IMR-90 (cell line): Measurements from ENCODE around the gene FCN1. TPM values are rescaled to one million over a fixed set of nuclear protein-coding genes. Genes with fewer than 3 reads are reported as not detected.

Experiments
- microRNA-seq, 2 experiments: library from miRNA; stranded (forward) in 1 of 2; unstranded in 1 of 2; fragments of 10-50 nt in 1 of 2; fragments of <30 nt in 1 of 2; gene quantifications in 1 of 2; microRNA quantifications in 1 of 2; one replicate each; pipeline versions ENCODE3 to v1.1.0; 2013 to 2020; ENCODE audit not compliant: insufficient read depth in 1 of 2, insufficient read length in 1 of 2, unreplicated experiment in 1 of 2
- polyA plus RNA-seq, 3 experiments: library from polyadenylated mRNA; depleted of rRNA; stranded (reverse); fragments of >200 nt; gene quantifications; 2 replicates each; pipeline ENCODE4 v1.2.3, GENCODE V29; 2012; ENCODE audit warnings: low replicate concordance in 1 of 3
- small RNA-seq, 5 experiments: library from RNA; depleted of rRNA; stranded (forward); fragments of <200 nt; gene quantifications; one replicate each; pipeline ENCODE3, GENCODE V24; 2012
- total RNA-seq: library from RNA; depleted of rRNA; stranded (reverse); fragments of >200 nt; gene quantifications from 2 replicates; pipeline ENCODE4 v1.2.3, GENCODE V29; 2012; rRNA removed

Gene FCN1
- total and polyA plus RNA-seq, 2 of the 4 experiments (the other 2 are of a cell fraction) = not detected

Small RNAs within 50 kb of the gene (microRNA-seq; reads per million reads assigned to microRNA genes)
- gene AL603650.1 (ENCODE audit: insufficient read depth, insufficient read length) = not detected

Small RNAs within 50 kb of the gene (small RNA-seq; reads per million reads assigned to genes)
- 0 reads per million in 5 experiments for gene AL603650.1

Other genes starting within 250 kb of the FCN1 start
- not detected in 2 replicates for gene FCN2, start 37.1 kb downstream of the FCN1 start, total RNA-seq
- not detected in 2 replicates for gene FCN2, start 37.1 kb downstream of the FCN1 start, polyA plus RNA-seq (2012; rRNA removed)
- gene OLFM1, start 169.8 kb upstream of the FCN1 start, total RNA-seq = 0.28 and 0.36 TPM in 2 replicates
- gene OLFM1, start 169.8 kb upstream of the FCN1 start, polyA plus RNA-seq (2012; rRNA removed) = 0.23 and 0.38 TPM in 2 replicates